ENCODE measurements around the gene RELN. TPM values are rescaled to one million over a fixed set of nuclear protein-coding genes. Genes with fewer than 3 reads are reported as not detected.
A peak's percentile ranks its signal among the peaks of the same experiment; 100 is the strongest.
"Not testable (repeated sequence)": the region's sequence is repeated elsewhere in the genome, so short reads cannot be mapped to it uniquely, and the experiment has no call there.

The RELN gene
- total and polyA plus RNA-seq, 8 donors: 3.6 to 20.1 (median 15.3) TPM

GRCh38 chr7:103821092-103821491 lies 168.4 kb downstream of the RELN start:
- Histone ChIP-seq H3K27me3 (no peaks in the 10 kb centered on the region), H3K27ac (no peak overlapping the region), H3K36me3 (no peaks in the 10 kb centered on the region), H3K4me1 (no peaks in the 10 kb centered on the region), H3K4me3 (no peak overlapping the region), H3K9me3 (peaks cover 0 to 11% of the 10 kb centered on the region in 2 donors)
- TF ChIP-seq CTCF (IDR thresholded peaks at IDR 0.05): no peak
- ATAC-seq (no peak), DNase-seq (no peak)
- intact Hi-C loops (cut with DNase I): no loop called here

GRCh38 chr7:103815972-103816371 lies 173.5 kb downstream of the RELN start:
- ATAC-seq; H3K27me3 ChIP-seq; H3K9me3 ChIP-seq; intact Hi-C loops (cut with DNase I); H3K4me3 ChIP-seq; H3K27ac ChIP-seq; H3K36me3 ChIP-seq; DNase-seq; H3K4me1 ChIP-seq: not testable (repeated sequence)

GRCh38 chr7:103813970-103814369 lies 175.5 kb downstream of the RELN start:
- H3K9me3 ChIP-seq: no peaks in the 10 kb centered on the region
- H3K4me1 ChIP-seq: no peaks in the 10 kb centered on the region
- no peak overlapping the region for H3K27ac ChIP-seq
- no peak for TF ChIP-seq CTCF (IDR thresholded peaks at IDR 0.05)
- no peak overlapping the region for H3K4me3 ChIP-seq
- no peaks in the 10 kb centered on the region for H3K27me3 ChIP-seq
- no peaks in the 10 kb centered on the region for H3K36me3 ChIP-seq
- no peak for ATAC-seq
- intact Hi-C loops (cut with DNase I): no loop called here
- DNase-seq: no peak

GRCh38 chr7:103811997-103812396 lies 177.5 kb downstream of the RELN start:
- intact Hi-C loops (cut with DNase I): no loop called here
- peak; percentile 92 for ATAC-seq
- no peak overlapping the region for H3K4me3 ChIP-seq

GRCh38 chr7:103811290-103811689 lies 178.2 kb downstream of the RELN start:
- intact Hi-C loops (cut with DNase I): no loop called here

More at GRCh38 chr7:103811997-103812396, 177.5 kb downstream of the RELN start:
- Histone ChIP-seq H3K36me3 (no peaks in the 10 kb centered on the region), H3K27ac (no peak overlapping the region), H3K9me3 (no peaks in the 10 kb centered on the region), H3K27me3 (no peaks in the 10 kb centered on the region), H3K4me1 (no peaks in the 10 kb centered on the region)
- TF ChIP-seq CTCF (IDR thresholded peaks at IDR 0.05): no peak
- DNase-seq: peak in 1 of 4 donors; percentile 1

More at GRCh38 chr7:103811290-103811689, 178.2 kb downstream of the RELN start:
- TF ChIP-seq CTCF (IDR thresholded peaks at IDR 0.05): no peak
- H3K36me3 ChIP-seq: no peaks in the 10 kb centered on the region
- DNase-seq (no peak), ATAC-seq (no peak)
- no peaks in the 10 kb centered on the region for H3K9me3 ChIP-seq
- H3K27ac ChIP-seq: no peak overlapping the region
- no peaks in the 10 kb centered on the region for H3K4me1 ChIP-seq
- H3K27me3 ChIP-seq: no peaks in the 10 kb centered on the region
- H3K4me3 ChIP-seq: no peak overlapping the region

Measured in left lung (tissue), 10 donors.